Pancreas (tissue), 10 donors: ENCODE measurements around the gene NAP1L5. TPM values are rescaled to one million over a fixed set of nuclear protein-coding genes. Genes with fewer than 3 reads are reported as not detected.

Source experiments
- ATAC-seq, 4 donors: fragments of 200-7000 bp; cut with Tn5 transposase; one replicate each; pipeline versions ENCODE4 v1.8.0 to v1.9.1; 2020; ENCODE audit warnings: mild to moderate bottlenecking in 4 of 4, moderate library complexity in 4 of 4
- DNase-seq, 6 donors: peaks; one replicate each; pipeline ENCODE4 v3.0.0-alpha.2; 2020
- FAIRE-seq: peaks from 2 replicates; lab custom pipeline; 2012; peaks lifted over from hg19 to GRCh38; lab: Jason Lieb, UNC
- H3K27ac ChIP-seq, 4 donors: fragments of 200-600 bp; sonication (generic); 1 replicate in 3 of 4; 2 replicates in 1 of 4; pipeline versions ENCODE4 v1.5.0 to v1.8.0; 2020
- H3K27me3 ChIP-seq, 4 donors: fragments of 200-600 bp; one replicate each; pipeline ENCODE4 v1.8.0; 2021
- H3K36me3 ChIP-seq, 3 donors: fragments of 200-600 bp; sonication (generic) in 1 of 3; one replicate each; pipeline versions ENCODE4 v1.5.0 to v1.8.0; 2020 to 2021
- H3K4me1 ChIP-seq, 3 donors: fragments of 200-600 bp; one replicate each; pipeline ENCODE4 v1.8.0; 2021
- H3K4me3 ChIP-seq, 4 donors: fragments of 200-600 bp; sonication (generic) in 2 of 4; one replicate each; pipeline versions ENCODE4 v1.5.0 to v1.8.0; 2020 to 2021
- H3K9me3 ChIP-seq, 4 donors: fragments of 200-600 bp; one replicate each; pipeline ENCODE4 v1.8.0; 2021
- WGBS, 2 donors: extraction: QIAGEN DNeasy Blood & Tissue Kit; methylation state at CpG; one replicate each; pipeline ENCODE4 v1.1.7; 2013; 5-methylcytosine and 5-hydroxymethylcytosine counted together
- intact Hi-C, 3 donors: fragments of 100-400 bp; cut with DNase I; formaldehyde crosslinking; loops; one replicate each; pipeline versions ENCODE4 v1.11.1 to v1.14.2; 2022
- polyA plus RNA-seq, 2 donors: library from polyadenylated mRNA; stranded (reverse); fragments of 200-250 nt; gene quantifications; one replicate each; pipeline ENCODE4 v1.2.3, GENCODE V29; 2013
- total RNA-seq, 6 donors: library from RNA; stranded (reverse); fragmentation: NEBNext Ultra II Directional in 4 of 6; extraction: Animal tissue kit (Norgen Biotek cat#: 25700) in 4 of 6; gene quantifications; one replicate each; pipeline versions ENCODE4 v1.2.1 to v1.2.4, GENCODE V29; 2021 to 2023
- TF ChIP-seq, protein P1 (sequence below), 4 donors: fragments of 200-600 bp; sonication (generic) in 3 of 4; IDR thresholded peaks; one replicate each; pipeline versions ENCODE4 v1.5.0 to v1.8.0; 2021; ENCODE audit warnings: antibody characterized with exemption in 4 of 4
- donor health status: healthy with polysubstance abuse.
- donor health status: DM: no; HTN: no; CAD: no; lungs with moderate emphysema.
- donor health status: DM: no; HTN: no; CAD: no.
- donor health status: control.
- donor health status: control.
- donor health status: Bipolar disorder and iron deficiency.
- donor health status: DM: yes; HTN: yes; CAD: no.
- donor health status: DM: no; HTN: no; CAD: no.
- donor health status: DM: no; HTN: no; CAD: no.
- donor health status: DM: yes; HTN: yes; CAD: no.

NAP1L5 gene
- total and polyA plus RNA-seq, 8 donors, result 0.94 to 13.2 (median 2.1) TPM

DNA sequence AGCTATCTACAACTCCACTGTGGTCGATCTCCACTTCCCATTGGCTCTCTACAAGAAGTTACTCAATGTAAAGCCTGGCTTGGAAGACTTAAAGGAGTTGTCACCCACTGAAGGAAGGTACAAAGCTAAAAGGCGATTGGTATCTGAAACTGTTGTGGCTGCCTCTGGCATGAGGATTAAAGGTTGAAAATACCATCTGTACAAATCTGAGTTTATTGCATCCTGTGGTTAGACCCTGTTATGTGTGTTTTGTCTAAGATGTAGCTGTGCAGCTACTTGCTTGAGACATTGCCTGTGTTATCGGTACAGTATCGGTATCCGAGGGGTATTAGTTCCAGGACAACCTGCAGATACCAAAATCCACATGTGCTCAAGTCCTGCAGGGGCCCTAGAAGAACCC, 16.4 kb downstream of the NAP1L5 start:
- peaks cover 0 to 29% (median 7%) of the 10 kb centered on the region in 3 donors for H3K36me3 ChIP-seq
- 93 to 95% methylated on average over 5 of the region's 5 CpGs for WGBS, 2 donors
- intact Hi-C loops, result no loop called here

DNA sequence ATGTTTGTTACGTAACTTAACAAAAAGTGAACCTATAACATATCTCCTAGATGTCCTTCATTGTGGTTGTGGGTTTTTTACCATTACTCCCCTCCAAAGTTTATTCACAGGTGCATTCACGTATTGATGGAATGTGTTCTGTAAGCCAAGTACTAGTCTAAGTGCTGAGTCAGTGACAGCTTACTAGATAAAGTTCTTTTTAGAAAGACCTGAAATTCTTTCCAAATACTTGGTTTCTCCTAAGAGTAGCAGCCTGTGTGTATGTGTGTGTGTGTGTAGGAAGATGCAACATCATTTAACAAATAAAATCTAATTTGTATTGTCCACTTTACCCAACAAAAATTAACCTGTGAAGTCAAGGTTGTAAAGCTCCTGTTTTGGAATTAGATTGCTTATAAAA, 22.1 kb downstream of the NAP1L5 start:
- WGBS, 2 donors, result 67 to 68% methylated on average over 2 of the region's 2 CpGs
- DNase-seq (no peak), FAIRE-seq (no peak), ATAC-seq (no peak)
- Histone ChIP-seq H3K9me3 (no peaks in the 10 kb centered on the region), H3K27ac (no peak overlapping the region), H3K4me3 (no peak overlapping the region), H3K27me3 (no peaks in the 10 kb centered on the region), H3K4me1 (no peaks in the 10 kb centered on the region), H3K36me3 (peaks cover 0 to 26% (median 4%) of the 10 kb centered on the region in 3 donors)
- TF ChIP-seq, protein P1, sequence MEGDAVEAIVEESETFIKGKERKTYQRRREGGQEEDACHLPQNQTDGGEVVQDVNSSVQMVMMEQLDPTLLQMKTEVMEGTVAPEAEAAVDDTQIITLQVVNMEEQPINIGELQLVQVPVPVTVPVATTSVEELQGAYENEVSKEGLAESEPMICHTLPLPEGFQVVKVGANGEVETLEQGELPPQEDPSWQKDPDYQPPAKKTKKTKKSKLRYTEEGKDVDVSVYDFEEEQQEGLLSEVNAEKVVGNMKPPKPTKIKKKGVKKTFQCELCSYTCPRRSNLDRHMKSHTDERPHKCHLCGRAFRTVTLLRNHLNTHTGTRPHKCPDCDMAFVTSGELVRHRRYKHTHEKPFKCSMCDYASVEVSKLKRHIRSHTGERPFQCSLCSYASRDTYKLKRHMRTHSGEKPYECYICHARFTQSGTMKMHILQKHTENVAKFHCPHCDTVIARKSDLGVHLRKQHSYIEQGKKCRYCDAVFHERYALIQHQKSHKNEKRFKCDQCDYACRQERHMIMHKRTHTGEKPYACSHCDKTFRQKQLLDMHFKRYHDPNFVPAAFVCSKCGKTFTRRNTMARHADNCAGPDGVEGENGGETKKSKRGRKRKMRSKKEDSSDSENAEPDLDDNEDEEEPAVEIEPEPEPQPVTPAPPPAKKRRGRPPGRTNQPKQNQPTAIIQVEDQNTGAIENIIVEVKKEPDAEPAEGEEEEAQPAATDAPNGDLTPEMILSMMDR (IDR thresholded peaks at IDR 0.05), result no peak
- intact Hi-C loops, result no loop called here

More for the DNA sequence above, 16.4 kb downstream of the NAP1L5 start:
- no peak overlapping the region for H3K27ac ChIP-seq
- ATAC-seq (no peak), FAIRE-seq (no peak), DNase-seq (no peak)
- H3K9me3 ChIP-seq, result no peaks in the 10 kb centered on the region
- TF ChIP-seq, protein P1 (IDR thresholded peaks at IDR 0.05), result no peak
- no peaks in the 10 kb centered on the region for H3K27me3 ChIP-seq
- no peaks in the 10 kb centered on the region for H3K4me1 ChIP-seq
- H3K4me3 ChIP-seq, result no peak overlapping the region

DNA sequence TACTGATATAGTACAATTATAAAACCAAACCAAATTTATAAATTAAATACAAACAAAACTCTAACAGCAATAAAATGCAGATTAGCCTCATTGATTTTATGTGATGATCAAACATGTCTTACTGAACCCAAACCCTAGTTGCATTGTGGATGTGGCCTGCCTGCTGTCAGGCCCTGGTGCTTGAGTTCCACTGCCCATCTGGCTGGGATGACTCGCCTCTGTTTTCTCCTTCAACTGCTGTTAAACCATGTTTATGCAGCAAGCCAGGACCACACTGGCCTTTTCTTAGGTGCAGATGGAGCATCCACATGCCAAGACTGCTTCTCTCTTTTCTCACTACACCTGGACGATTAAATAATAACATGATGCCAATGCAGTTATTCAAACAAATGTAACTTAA, 22.6 kb downstream of the NAP1L5 start:
- DNase-seq, result no peak
- intact Hi-C loops, result no loop called here
- TF ChIP-seq, protein P1 (IDR thresholded peaks at IDR 0.05), result no peak
- no peak for ATAC-seq
- Histone ChIP-seq H3K27ac (no peak overlapping the region), H3K9me3 (no peaks in the 10 kb centered on the region), H3K36me3 (peaks cover 0 to 21% (median under 1%) of the 10 kb centered on the region in 3 donors), H3K4me1 (no peaks in the 10 kb centered on the region), H3K4me3 (no peak overlapping the region), H3K27me3 (no peaks in the 10 kb centered on the region)
- no peak for FAIRE-seq
- WGBS, 2 donors, result 87 to 91% methylated on average over 2 of the region's 2 CpGs

DNA sequence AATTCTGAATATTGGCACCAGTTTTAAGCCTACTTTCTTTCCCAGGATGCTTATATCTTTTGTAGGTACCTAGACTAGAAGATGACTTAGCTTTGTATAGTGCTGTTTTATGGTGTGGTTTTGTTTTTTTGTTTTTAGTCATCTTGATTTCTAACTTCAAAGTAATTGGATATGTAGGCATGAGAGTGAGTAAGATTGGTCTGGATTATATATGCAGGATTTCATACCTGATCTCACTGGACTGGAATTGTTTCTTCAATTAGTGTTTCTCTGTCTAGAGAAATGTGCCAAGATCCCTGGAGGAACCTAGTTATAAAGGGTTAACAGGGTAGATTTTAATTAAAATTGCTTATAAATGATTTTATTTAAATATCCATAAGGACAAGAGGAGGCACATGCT, 23.1 kb downstream of the NAP1L5 start:
- Histone ChIP-seq H3K36me3 (peaks cover 0 to 21% (median 0%) of the 10 kb centered on the region in 3 donors), H3K9me3 (no peaks in the 10 kb centered on the region), H3K4me3 (no peak overlapping the region), H3K27ac (no peak overlapping the region), H3K4me1 (no peaks in the 10 kb centered on the region), H3K27me3 (no peaks in the 10 kb centered on the region)
- intact Hi-C loops, result no loop called here
- FAIRE-seq (no peak), ATAC-seq (no peak), DNase-seq (no peak)
- TF ChIP-seq, protein P1 (IDR thresholded peaks at IDR 0.05), result no peak

DNA sequence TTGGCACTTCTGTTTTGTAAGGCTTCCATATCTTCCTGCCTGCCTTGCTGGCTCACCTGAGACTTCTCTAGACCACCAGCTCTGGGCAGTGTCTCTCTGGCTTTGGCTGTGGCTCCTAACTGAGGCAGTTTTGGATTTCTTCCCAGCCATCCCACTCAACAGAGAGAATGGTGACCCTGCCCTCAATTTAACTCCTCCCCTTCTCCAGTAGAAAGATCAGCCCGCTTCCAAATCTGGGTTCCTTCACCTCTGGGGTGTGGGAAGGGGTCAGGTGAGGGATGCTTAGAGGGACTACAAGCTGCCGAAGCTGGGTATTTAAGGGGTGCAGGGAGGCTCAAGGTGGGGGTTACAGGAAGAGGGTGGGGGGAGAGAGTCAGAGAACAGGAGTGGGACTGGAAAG, 23.7 kb downstream of the NAP1L5 start:
- ATAC-seq (no peak), DNase-seq (no peak), FAIRE-seq (no peak)
- 89 to 94% methylated on average over 2 of the region's 2 CpGs for WGBS, 2 donors
- TF ChIP-seq, protein P1 (IDR thresholded peaks at IDR 0.05), result no peak
- Histone ChIP-seq H3K27ac (no peak overlapping the region), H3K4me1 (no peaks in the 10 kb centered on the region), H3K36me3 (peaks cover 0 to 19% (median 0%) of the 10 kb centered on the region in 3 donors), H3K9me3 (no peaks in the 10 kb centered on the region), H3K27me3 (no peaks in the 10 kb centered on the region), H3K4me3 (no peak overlapping the region)
- intact Hi-C loops, result no loop called here
